CD4-positive, CD25-positive, alpha-beta regulatory T cell (primary cell): ENCODE data around the gene SDC4. TPM values are rescaled to one million over a fixed set of nuclear protein-coding genes. Genes with fewer than 3 reads are reported as not detected.

Source experiments
- polyA plus RNA-seq, 4 donors: library from polyadenylated mRNA; unstranded; fragments of 300-500 nt; fragmentation: Illumina TruSeq; gene quantifications; one replicate each; pipeline ENCODE4 v1.2.3, GENCODE V29; 2021
- total RNA-seq: library from RNA; stranded (reverse); gene quantifications from one replicate; pipeline ENCODE4 v1.2.3, GENCODE V29; 2022

Gene SDC4
- total and polyA plus RNA-seq, 5 donors from 2014 or later = 2.2 to 8.2 (median 4.1) TPM

Other genes starting within 250 kb of the SDC4 start
- not detected for gene KCNS1, start 247.3 kb downstream of the SDC4 start, total RNA-seq
- gene KCNS1, start 247.3 kb downstream of the SDC4 start, polyA plus RNA-seq = under 1 TPM; 0.09 to 0.20 (median 0.17) TPM
- not detected for gene WFDC5, start 233.2 kb downstream of the SDC4 start, total RNA-seq
- not detected for gene WFDC5, start 233.2 kb downstream of the SDC4 start, polyA plus RNA-seq
- not detected for gene WFDC12, start 224.0 kb downstream of the SDC4 start, total RNA-seq
- not detected for gene WFDC12, start 224.0 kb downstream of the SDC4 start, polyA plus RNA-seq
- not detected for gene PI3, start 173.5 kb downstream of the SDC4 start, total RNA-seq
- gene PI3, start 173.5 kb downstream of the SDC4 start, polyA plus RNA-seq = not detected
- gene SEMG1, start 141.4 kb downstream of the SDC4 start, total RNA-seq = not detected
- gene SEMG1, start 141.4 kb downstream of the SDC4 start, polyA plus RNA-seq = not detected
- gene SEMG2, start 127.1 kb downstream of the SDC4 start, total RNA-seq = not detected
- gene SEMG2, start 127.1 kb downstream of the SDC4 start, polyA plus RNA-seq = not detected
- gene SLPI, start 93.9 kb downstream of the SDC4 start, total RNA-seq = not detected
- not detected for gene SLPI, start 93.9 kb downstream of the SDC4 start, polyA plus RNA-seq
- gene RBPJL, start 41.6 kb downstream of the SDC4 start, total RNA-seq = not detected
- gene RBPJL, start 41.6 kb downstream of the SDC4 start, polyA plus RNA-seq = not detected
- gene MATN4, start 40.1 kb downstream of the SDC4 start, total RNA-seq = not detected
- gene MATN4, start 40.1 kb downstream of the SDC4 start, polyA plus RNA-seq = under 1 TPM in 1 of 4 donors, not detected in 3; 0.10 TPM
- 94.2 TPM for gene SYS1, start 14.7 kb upstream of the SDC4 start, total RNA-seq
- gene SYS1, start 14.7 kb upstream of the SDC4 start, polyA plus RNA-seq = 10 to 100 TPM; 38.4 to 54.3 (median 42.0) TPM
- not detected for gene TP53TG5, start 29.9 kb upstream of the SDC4 start, total RNA-seq
- under 1 TPM; 0.18 to 0.56 (median 0.23) TPM for gene TP53TG5, start 29.9 kb upstream of the SDC4 start, polyA plus RNA-seq
- gene DBNDD2, start 59.9 kb upstream of the SDC4 start, total RNA-seq = 15.1 TPM
- gene DBNDD2, start 59.9 kb upstream of the SDC4 start, polyA plus RNA-seq = 10 to 100 TPM; 19.5 to 23.5 (median 21.7) TPM
- 137 TPM for gene PIGT, start 67.7 kb upstream of the SDC4 start, total RNA-seq
- 100 to 1,000 TPM in 1 of 4 donors, 10 to 100 TPM in 3; 80.3 to 102 (median 91.7) TPM for gene PIGT, start 67.7 kb upstream of the SDC4 start, polyA plus RNA-seq
- not detected for gene WFDC2, start 121.3 kb upstream of the SDC4 start, total RNA-seq
- gene WFDC2, start 121.3 kb upstream of the SDC4 start, polyA plus RNA-seq = not detected
- not detected for gene SPINT3, start 167.2 kb upstream of the SDC4 start, total RNA-seq
- gene SPINT3, start 167.2 kb upstream of the SDC4 start, polyA plus RNA-seq = not detected
- not detected for gene WFDC6, start 191.1 kb upstream of the SDC4 start, total RNA-seq
- gene WFDC6, start 191.1 kb upstream of the SDC4 start, polyA plus RNA-seq = not detected
- not detected for gene EPPIN, start 199.0 kb upstream of the SDC4 start, total RNA-seq
- gene EPPIN, start 199.0 kb upstream of the SDC4 start, polyA plus RNA-seq = not detected
- not detected for gene WFDC8, start 230.9 kb upstream of the SDC4 start, total RNA-seq
- gene WFDC8, start 230.9 kb upstream of the SDC4 start, polyA plus RNA-seq = not detected